SK-N-SH (cell line): Measurements from ENCODE around the gene BARD1. TPM values are rescaled to one million over a fixed set of nuclear protein-coding genes. Genes with fewer than 3 reads are reported as not detected.

ENCODE experiments used
- CTCF ChIA-PET: fragments of 300-600, 350-600 bp; formaldehyde crosslinking; extraction: SDS; loops from one replicate; lab custom pipeline; 2021; lab: Yijun Ruan, JAX
- POLR2A ChIA-PET: fragments of 350-600 bp; sonication (Branson Sonifier 250); formaldehyde crosslinking; extraction: SDS; loops from one replicate; lab custom pipeline; 2020; ENCODE audit warnings: antibody characterized with exemption, inconsistent platforms; lab: Yijun Ruan, JAX
- DNase-seq: peaks from one replicate; pipeline ENCODE4 v3.0.0; 2012
- H2AFZ ChIP-seq: fragments of 200-600 bp; sonication (generic); 2 replicates; pipeline ENCODE4 v1.8.1; 2016; ENCODE audit warnings: antibody characterized with exemption, mild to moderate bottlenecking, low read depth
- H3F3A ChIP-seq: fragments of 200-600 bp; sonication (generic); replicated peaks from 2 replicates; pipeline ENCODE3; 2016; ENCODE audit warnings: antibody characterized with exemption, mild to moderate bottlenecking; ENCODE audit not compliant: insufficient read depth
- H3K27ac ChIP-seq, 2 experiments: fragments of 200-500 bp in 1 of 2; fragments of 200-600 bp in 1 of 2; sonication (Bioruptor generic) in 1 of 2; sonication (generic), shearing (Covaris generic) in 1 of 2; 2 replicates each; pipeline versions ENCODE4 v1.5.1 to v1.6.1; 2014 to 2016; ENCODE audit warnings: low read depth in 2 of 2, inconsistent platforms in 1 of 2, low read length in 1 of 2, mild to moderate bottlenecking in 1 of 2, mixed read lengths in 1 of 2
- H3K27me3 ChIP-seq: fragments of 200-600 bp; sonication (generic), shearing (Covaris generic); 2 replicates; pipeline ENCODE4 v1.6.1; 2016; ENCODE audit warnings: mixed run types; ENCODE audit not compliant: insufficient read depth
- H3K36me3 ChIP-seq, 2 experiments: fragments of 200-500 bp in 1 of 2; fragments of 200-600 bp in 1 of 2; sonication (Bioruptor generic) in 1 of 2; sonication (generic) in 1 of 2; replicated peaks in 1 of 2; 2 replicates each; pipeline versions ENCODE3 to v1.5.1; 2014 to 2016; ENCODE audit warnings: low read length in 1 of 2, mild to moderate bottlenecking in 1 of 2; ENCODE audit not compliant: insufficient read depth in 2 of 2, control insufficient read depth in 1 of 2
- H3K4me1 ChIP-seq, 2 experiments: fragments of 200-500 bp in 1 of 2; fragments of 200-600 bp in 1 of 2; sonication (Bioruptor generic) in 1 of 2; sonication (generic), shearing (Covaris generic) in 1 of 2; 2 replicates each; pipeline versions ENCODE4 v1.5.1 to v1.6.1; 2014 to 2016; ENCODE audit warnings: low read depth in 1 of 2, low read length in 1 of 2, mixed run types in 1 of 2; ENCODE audit not compliant: insufficient read depth in 2 of 2, control insufficient read depth in 1 of 2
- H3K4me2 ChIP-seq: fragments of 200-600 bp; sonication (generic), shearing (Covaris generic); 2 replicates; pipeline ENCODE4 v1.6.1; 2017; ENCODE audit warnings: mixed run types
- H3K4me3 ChIP-seq, 2 experiments: fragments of 200-500 bp in 1 of 2; fragments of 200-600 bp in 1 of 2; sonication (Bioruptor generic) in 1 of 2; sonication (generic), shearing (Covaris generic) in 1 of 2; 2 replicates each; pipeline versions ENCODE4 v1.5.1 to v1.8.1; 2014 to 2016; ENCODE audit warnings: low read depth in 2 of 2, inconsistent platforms in 1 of 2, low read length in 1 of 2, mild to moderate bottlenecking in 1 of 2, mixed read lengths in 1 of 2, moderate library complexity in 1 of 2
- H3K79me2 ChIP-seq: fragments of 200-600 bp; sonication (generic); 2 replicates; pipeline ENCODE4 v1.8.1; 2017; ENCODE audit warnings: mild to moderate bottlenecking; ENCODE audit not compliant: insufficient read depth
- H3K9ac ChIP-seq: fragments of 200-600 bp; sonication (generic); 2 replicates; pipeline ENCODE4 v1.6.1; 2017; ENCODE audit warnings: mixed run types
- H3K9me2 ChIP-seq: fragments of 200-600 bp; sonication (generic); 2 replicates; pipeline ENCODE4 v1.6.1; 2017; ENCODE audit warnings: mixed run types
- H3K9me3 ChIP-seq: fragments of 200-600 bp; sonication (generic); 2 replicates; pipeline ENCODE4 v1.6.1; 2017; ENCODE audit warnings: mixed run types, mild to moderate bottlenecking, moderate library complexity
- H4K20me1 ChIP-seq: fragments of 200-600 bp; sonication (generic); 2 replicates; pipeline ENCODE4 v1.6.1; 2017; ENCODE audit warnings: mild to moderate bottlenecking, mixed run types; ENCODE audit not compliant: insufficient read depth
- ELF1 ChIP-seq: IDR thresholded peaks from 2 replicates; pipeline ENCODE4 v1.4.0; 2012
- EP300 ChIP-seq, 2 experiments: IDR thresholded peaks; 2 replicates each; pipeline versions ENCODE4 v1.4.0 to v1.6.1; 2012; ENCODE audit warnings: borderline replicate concordance in 1 of 2, low read depth in 1 of 2, low read length in 1 of 2
- FOSL2 ChIP-seq: IDR thresholded peaks from 2 replicates; pipeline ENCODE4 v1.4.0; 2012; ENCODE audit warnings: low read depth, mild to moderate bottlenecking, moderate library complexity, borderline replicate concordance
- FOXM1 ChIP-seq: IDR thresholded peaks from 2 replicates; pipeline ENCODE4 v1.4.0; 2012; ENCODE audit warnings: low read depth, mild to moderate bottlenecking
- IRF3 ChIP-seq: fragments of 150-350 bp; IDR thresholded peaks from 2 replicates; pipeline ENCODE4 v1.6.1; 2016; ENCODE audit warnings: mild to moderate bottlenecking, low read depth, low read length
- MEF2A ChIP-seq: IDR thresholded peaks from 2 replicates; pipeline ENCODE4 v1.4.0; 2012; ENCODE audit warnings: low read depth, borderline replicate concordance
- MXI1 ChIP-seq: IDR thresholded peaks from 2 replicates; pipeline ENCODE4 v1.6.1; 2012; ENCODE audit warnings: mild to moderate bottlenecking, low read depth, low read length, improper control_type of control experiment
- NRF1 ChIP-seq: IDR thresholded peaks from 2 replicates; pipeline ENCODE4 v1.6.1; 2012; ENCODE audit warnings: low read depth, mild to moderate bottlenecking, low read length
- PBX3 ChIP-seq: IDR thresholded peaks from 2 replicates; pipeline ENCODE4; 2012
- RAD21 ChIP-seq: IDR thresholded peaks from 2 replicates; pipeline ENCODE4 v1.6.1; 2012; ENCODE audit warnings: mild to moderate bottlenecking, low read length
- RXRA ChIP-seq: IDR thresholded peaks from 2 replicates; pipeline ENCODE4 v1.4.0; 2012; ENCODE audit warnings: low read depth, mild to moderate bottlenecking, borderline replicate concordance
- SMC3 ChIP-seq: IDR thresholded peaks from 2 replicates; pipeline ENCODE4 v1.6.1; 2012; ENCODE audit warnings: low read depth, low read length, improper control_type of control experiment
- TCF12 ChIP-seq: IDR thresholded peaks from 2 replicates; pipeline ENCODE4 v1.4.0; 2012
- TEAD4 ChIP-seq: IDR thresholded peaks from 2 replicates; pipeline ENCODE4 v1.4.0; 2012; ENCODE audit warnings: mild to moderate bottlenecking, borderline replicate concordance; ENCODE audit not compliant: insufficient read depth
- WGBS: methylation state at CpG from one replicate; pipeline ENCODE4 v1.1.6; 2017; ENCODE audit warnings: low lambda C conversion rate; 5-methylcytosine and 5-hydroxymethylcytosine counted together
- polyA plus RNA-seq, 3 experiments: library from polyadenylated mRNA; depleted of rRNA; stranded (reverse); fragments of >200 nt; gene quantifications; 2 replicates each; pipeline ENCODE4 v1.2.3, GENCODE V29; 2012

The BARD1 gene
- polyA plus RNA-seq, 1 of the 3 experiments (the other 2 are of a cell fraction) = 2.4 TPM

- no peak overlapping the region for H3K4me3 ChIP-seq
- ChIA-PET CTCF (interaction anchor here (1.2 kb wide), 1 partner anchor 1077 kb away, joined by 3 read pairs; no protein-coding TSS in a partner anchor), POLR2A (no interaction called here)
- no peaks in the 10 kb centered on the region for H3K9me3 ChIP-seq
- 69% methylated on average over 2 of the region's 2 CpGs for WGBS
- no peaks in the 10 kb centered on the region for H4K20me1 ChIP-seq
- no peak overlapping the region for H3K9ac ChIP-seq
- H3K9me2 ChIP-seq = no peaks in the 10 kb centered on the region
- no peaks in the 10 kb centered on the region for H3K4me1 ChIP-seq
- H3K4me2 ChIP-seq = no peak overlapping the region
- no peaks in the 10 kb centered on the region for H3K27me3 ChIP-seq
- no peaks in the 10 kb centered on the region for H3K79me2 ChIP-seq
- H3K36me3 ChIP-seq = no peaks in the 10 kb centered on the region
- no peak overlapping the region for H3K27ac ChIP-seq
- H2AFZ ChIP-seq = no peak overlapping the region
- no peak for TF ChIP-seq TEAD4
- no peak for DNase-seq
- no peaks in the 10 kb centered on the region for H3F3A ChIP-seq
Observed at GRCh38 chr2:214853906-214854305, 44.4 kb upstream of the BARD1 start.

GRCh38 chr2:214843823-214844222 is 34.3 kb upstream of the BARD1 start:
- no peak overlapping the region for H3K9ac ChIP-seq
- H3K27ac ChIP-seq = no peak overlapping the region
- no peaks in the 10 kb centered on the region for H3K36me3 ChIP-seq
- no peak for DNase-seq
- H3K9me2 ChIP-seq = no peaks in the 10 kb centered on the region
- H3K79me2 ChIP-seq = no peaks in the 10 kb centered on the region
- H4K20me1 ChIP-seq = no peaks in the 10 kb centered on the region
- H3F3A ChIP-seq = no peaks in the 10 kb centered on the region
- no peak overlapping the region for H2AFZ ChIP-seq
- TF ChIP-seq SMC3 = no peak
- TF ChIP-seq ELF1 = no peak
- no peak for TF ChIP-seq IRF3
- TF ChIP-seq MXI1 = no peak
- no peak for TF ChIP-seq EP300 (IDR thresholded peaks at IDR 0.05; ENCODE audit: borderline replicate concordance in 1 of 2, low read depth in 1 of 2, low read length in 1 of 2)
- no peak for TF ChIP-seq RAD21
- no peak for TF ChIP-seq FOSL2
- TF ChIP-seq FOXM1 = no peak
- no peaks in the 10 kb centered on the region for H3K9me3 ChIP-seq
- H3K4me1 ChIP-seq = no peaks in the 10 kb centered on the region
- ChIA-PET CTCF (no interaction called here), POLR2A (no interaction called here)
- no peak overlapping the region for H3K4me3 ChIP-seq
- no peaks in the 10 kb centered on the region for H3K27me3 ChIP-seq
- no peak overlapping the region for H3K4me2 ChIP-seq
- WGBS = 59% methylated on average over 2 of the region's 2 CpGs

GRCh38 chr2:214839464-214839863 is 30.0 kb upstream of the BARD1 start:
- H3K4me2 ChIP-seq = no peak overlapping the region
- H3K4me1 ChIP-seq = no peaks in the 10 kb centered on the region; a peak in 1 of 4 replicates
- no peaks in the 10 kb centered on the region for H3K9me2 ChIP-seq
- H3K9me3 ChIP-seq = no peaks in the 10 kb centered on the region
- no peak overlapping the region for H3K27ac ChIP-seq
- ChIA-PET CTCF (interaction anchor here (1.2 to 1.8 kb wide), 2 partner anchors 9 to 121 kb away, joined by 3 to 5 read pairs; no protein-coding TSS in a partner anchor), POLR2A (no interaction called here)
- no peaks in the 10 kb centered on the region for H3K27me3 ChIP-seq
- no peaks in the 10 kb centered on the region for H3K36me3 ChIP-seq
- WGBS = 46% methylated on average over 2 of the region's 2 CpGs
- no peak for DNase-seq
- no peak overlapping the region for H3K4me3 ChIP-seq
- no peak overlapping the region for H3K9ac ChIP-seq
- no peaks in the 10 kb centered on the region for H4K20me1 ChIP-seq
- H3F3A ChIP-seq = no peaks in the 10 kb centered on the region
- TF ChIP-seq NRF1 = no peak
- TF ChIP-seq PBX3 = no peak
- no peak for TF ChIP-seq RXRA
- TF ChIP-seq RAD21 = no peak
- TF ChIP-seq FOSL2 = no peak
- TF ChIP-seq MXI1 = no peak
- TF ChIP-seq MEF2A = no peak
- no peak for TF ChIP-seq TCF12
- H2AFZ ChIP-seq = no peak overlapping the region
- no peaks in the 10 kb centered on the region for H3K79me2 ChIP-seq
